ENCODE data around the gene RBL2. TPM values are rescaled to one million over a fixed set of nuclear protein-coding genes. Genes with fewer than 3 reads are reported as not detected.

RBL2 gene
- total RNA-seq, 1 donor from 2014 or later = 43.4 TPM

- Mint-ChIP-seq H3K27me3 (ENCODE audit: unreplicated experiment) (peaks cover 16% of the 10 kb centered on the region), H3K9me3 (ENCODE audit: unreplicated experiment) (no peaks in the 10 kb centered on the region), H3K36me3 (ENCODE audit: unreplicated experiment) (no peaks in the 10 kb centered on the region), H3K4me3 (ENCODE audit: unreplicated experiment) (no peak overlapping the region), H3K4me1 (ENCODE audit: unreplicated experiment) (no peaks in the 10 kb centered on the region), H3K27ac (ENCODE audit: unreplicated experiment) (no peak overlapping the region)
- no peak for TF ChIP-seq CTCF (IDR thresholded peaks at IDR 0.05)
- no peak for DNase-seq (ENCODE audit: extremely low spot score, unreplicated experiment)
Observed at GRCh38 chr16:53523126-53523804, 89.0 kb downstream of the RBL2 start.

- no peak overlapping the region for H3K4me3 Mint-ChIP-seq (ENCODE audit: unreplicated experiment)
- H3K27ac Mint-ChIP-seq (ENCODE audit: unreplicated experiment) = no peak overlapping the region
- no peaks in the 10 kb centered on the region for H3K36me3 Mint-ChIP-seq (ENCODE audit: unreplicated experiment)
- H3K27me3 Mint-ChIP-seq (ENCODE audit: unreplicated experiment) = peaks cover 11% of the 10 kb centered on the region
- H3K9me3 Mint-ChIP-seq (ENCODE audit: unreplicated experiment) = no peaks in the 10 kb centered on the region
- TF ChIP-seq CTCF (IDR thresholded peaks at IDR 0.05) = no peak
- no peaks in the 10 kb centered on the region for H3K4me1 Mint-ChIP-seq (ENCODE audit: unreplicated experiment)
- DNase-seq (ENCODE audit: extremely low spot score, unreplicated experiment) = no peak
Observed at GRCh38 chr16:53523971-53524548, 89.8 kb downstream of the RBL2 start.

- Mint-ChIP-seq H3K4me3 (ENCODE audit: unreplicated experiment) (no peak overlapping the region), H3K9me3 (ENCODE audit: unreplicated experiment) (peaks cover 4% of the 10 kb centered on the region), H3K27me3 (ENCODE audit: unreplicated experiment) (peaks cover 6% of the 10 kb centered on the region), H3K36me3 (ENCODE audit: unreplicated experiment) (no peaks in the 10 kb centered on the region), H3K4me1 (ENCODE audit: unreplicated experiment) (no peaks in the 10 kb centered on the region), H3K27ac (ENCODE audit: unreplicated experiment) (no peak overlapping the region)
- DNase-seq (ENCODE audit: extremely low spot score, unreplicated experiment) = no peak
- TF ChIP-seq CTCF (IDR thresholded peaks at IDR 0.05) = no peak
Observed at GRCh38 chr16:53528797-53529196, 94.5 kb downstream of the RBL2 start.

- peaks cover 6% of the 10 kb centered on the region for H3K27me3 Mint-ChIP-seq (ENCODE audit: unreplicated experiment)
- DNase-seq (ENCODE audit: extremely low spot score, unreplicated experiment) = no peak
- H3K36me3 Mint-ChIP-seq (ENCODE audit: unreplicated experiment) = no peaks in the 10 kb centered on the region
- no peak for TF ChIP-seq CTCF (IDR thresholded peaks at IDR 0.05)
- no peak overlapping the region for H3K27ac Mint-ChIP-seq (ENCODE audit: unreplicated experiment)
- no peaks in the 10 kb centered on the region for H3K4me1 Mint-ChIP-seq (ENCODE audit: unreplicated experiment)
- H3K9me3 Mint-ChIP-seq (ENCODE audit: unreplicated experiment) = peaks cover 4% of the 10 kb centered on the region
- H3K4me3 Mint-ChIP-seq (ENCODE audit: unreplicated experiment) = no peak overlapping the region
Observed at GRCh38 chr16:53529513-53529912, 95.2 kb downstream of the RBL2 start.

- peaks cover 6% of the 10 kb centered on the region for H3K27me3 Mint-ChIP-seq (ENCODE audit: unreplicated experiment)
- peaks cover 4% of the 10 kb centered on the region for H3K9me3 Mint-ChIP-seq (ENCODE audit: unreplicated experiment)
Observed at GRCh38 chr16:53530046-53530445, 95.8 kb downstream of the RBL2 start.

More at GRCh38 chr16:53530046-53530445, 95.8 kb downstream of the RBL2 start:
- no peaks in the 10 kb centered on the region for H3K36me3 Mint-ChIP-seq (ENCODE audit: unreplicated experiment)
- H3K4me1 Mint-ChIP-seq (ENCODE audit: unreplicated experiment) = no peaks in the 10 kb centered on the region
- no peak for TF ChIP-seq CTCF (IDR thresholded peaks at IDR 0.05)
- no peak overlapping the region for H3K27ac Mint-ChIP-seq (ENCODE audit: unreplicated experiment)
- no peak for DNase-seq (ENCODE audit: extremely low spot score, unreplicated experiment)
- H3K4me3 Mint-ChIP-seq (ENCODE audit: unreplicated experiment) = no peak overlapping the region
